ENCODE measurements around the gene USP34.

USP34 gene

GRCh38 chr2:61193670-61194561 lies 277.0 kb downstream of the USP34 start (continued):
- TF ChIP-seq PATZ1 (tag by site-specific recombination; IDR thresholded peaks at IDR 0.05) (no peak), GLIS2 (tag by site-specific recombination; IDR thresholded peaks at IDR 0.05) (no peak), ZNF146 (tag by site-specific recombination; IDR thresholded peaks at IDR 0.05) (no peak), TRIM28 (IDR thresholded peaks at IDR 0.05; ENCODE audit: borderline replicate concordance, low read length) (no peak), ZNF266 (tag by site-specific recombination; IDR thresholded peaks at IDR 0.05; ENCODE audit: low read depth) (no peak), ZNF23 (tag by site-specific recombination; IDR thresholded peaks at IDR 0.05; ENCODE audit: borderline replicate concordance) (no peak), CTCF (tag by site-specific recombination; IDR thresholded peaks at IDR 0.05) (no peak), ZNF677 (tag by site-specific recombination; IDR thresholded peaks at IDR 0.05) (no peak), YY1 (tag by site-specific recombination; IDR thresholded peaks at IDR 0.05) (no peak)

GRCh38 chr2:61187085-61187484 lies 283.8 kb downstream of the USP34 start:
- ChIA-PET CTCF (no interaction called here), POLR2A (no interaction called here)
- no peak for TF ChIP-seq ZNF423 (tag by site-specific recombination; IDR thresholded peaks at IDR 0.05)
- no peak for TF ChIP-seq ZIC2 (tag by site-specific recombination; IDR thresholded peaks at IDR 0.05)
- TF ChIP-seq ZNF548 (tag by site-specific recombination; IDR thresholded peaks at IDR 0.05) = no peak
- no peak for TF ChIP-seq SP7 (tag by site-specific recombination; IDR thresholded peaks at IDR 0.05)
- no peak for TF ChIP-seq HOXD13 (CRISPR knock-in tag; IDR thresholded peaks at IDR 0.05; ENCODE audit: borderline replicate concordance)
- TF ChIP-seq ZNF555 (tag by site-specific recombination; conservative IDR thresholded peaks at IDR 0.05) = no peak
- TF ChIP-seq ZNF677 (tag by site-specific recombination; IDR thresholded peaks at IDR 0.05) = no peak
- no peak for TF ChIP-seq ZBTB20 (tag by site-specific recombination; IDR thresholded peaks at IDR 0.05)
- no peak for TF ChIP-seq ZNF2 (tag by site-specific recombination; IDR thresholded peaks at IDR 0.05)
- no peak for TF ChIP-seq ZBTB10 (tag by site-specific recombination; IDR thresholded peaks at IDR 0.05)
- TF ChIP-seq HOXA7 (CRISPR knock-in tag; IDR thresholded peaks at IDR 0.05; ENCODE audit: borderline replicate concordance) = no peak
- no peak for TF ChIP-seq ZNF449 (tag by site-specific recombination; IDR thresholded peaks at IDR 0.05)
- no peak for TF ChIP-seq ZBTB8A (tag by site-specific recombination; IDR thresholded peaks at IDR 0.05)
- TF ChIP-seq ZNF629 (tag by site-specific recombination; IDR thresholded peaks at IDR 0.05) = no peak
- TF ChIP-seq KLF10 (tag by site-specific recombination; IDR thresholded peaks at IDR 0.05) = no peak
- no peaks in the 10 kb centered on the region for H3K4me1 ChIP-seq (ENCODE audit: control insufficient read depth, insufficient read depth, low read length)
- no peaks in the 10 kb centered on the region for H3K9me3 ChIP-seq (ENCODE audit: control insufficient read depth, insufficient read depth, low read depth, low read length)
- no peak overlapping the region; the same call in 1 of the 2 replicates for H3K27ac ChIP-seq (ENCODE audit: extremely low read depth, low read depth, low read length)
- peaks cover 34 to 93% of the 10 kb centered on the region in 2 experiments for H3K36me3 ChIP-seq (ENCODE audit: control insufficient read depth in 2 of 2, insufficient read depth in 1 of 2, low read length in 2 of 2)
- no peak overlapping the region for H3K4me3 ChIP-seq (ENCODE audit: low read depth, low read length)
